Gastrocnemius medialis (tissue), 4 donors: ENCODE results near the gene SLC6A18. TPM values are rescaled to one million over a fixed set of nuclear protein-coding genes. Genes with fewer than 3 reads are reported as not detected.

Experiments
- ATAC-seq, 2 donors: fragments of 150-250 bp; one replicate each; pipeline ENCODE4 v1.9.1; 2016
- DNase-seq, 2 donors: peaks; one replicate each; pipeline ENCODE4 v3.0.0-alpha.2; 2019
- H3K27ac ChIP-seq, 4 donors: fragments of 200-600 bp; sonication (generic); 1 replicate in 1 of 4; 2 replicates in 3 of 4; pipeline ENCODE4 v1.5.1; 2016 to 2018; ENCODE audit warnings: mild to moderate bottlenecking in 2 of 4, moderate library complexity in 1 of 4
- H3K27me3 ChIP-seq, 3 donors: fragments of 200-600 bp; sonication (generic) in 2 of 3; 1 replicate in 1 of 3; 2 replicates in 2 of 3; pipeline versions ENCODE4 v1.5.1 to v1.6.0; 2016 to 2019; ENCODE audit warnings: mild to moderate bottlenecking in 1 of 3, moderate library complexity in 1 of 3
- H3K36me3 ChIP-seq, 2 donors: fragments of 200-600 bp; sonication (generic) in 1 of 2; one replicate each; pipeline ENCODE4 v1.5.1; 2017 to 2018
- H3K4me1 ChIP-seq, 2 donors: fragments of 200-600 bp; sonication (generic) in 1 of 2; one replicate each; pipeline ENCODE4 v1.5.1; 2016 to 2017; ENCODE audit warnings: mild to moderate bottlenecking in 2 of 2
- H3K4me3 ChIP-seq, 4 donors: fragments of 200-600 bp; sonication (generic) in 3 of 4; 1 replicate in 1 of 4; 2 replicates in 3 of 4; pipeline ENCODE4 v1.5.1; 2016 to 2019; ENCODE audit warnings: mild to moderate bottlenecking in 2 of 4
- H3K9me3 ChIP-seq, 3 donors: fragments of 200-600 bp; sonication (generic) in 2 of 3; 1 replicate in 1 of 3; 2 replicates in 2 of 3; pipeline ENCODE4 v1.5.1; 2016 to 2019
- CTCF ChIP-seq, 5 experiments: fragments of 450-650 bp in 3 of 5; fragments of 200-600 bp in 2 of 5; sonication (generic) in 2 of 5; IDR thresholded peaks in 4 of 5; conservative IDR thresholded peaks in 1 of 5; 1 replicate in 4 of 5; 2 replicates in 1 of 5; pipeline ENCODE4 v1.5.1; 2016 to 2019; ENCODE audit warnings: antibody characterized with exemption in 5 of 5, mild to moderate bottlenecking in 3 of 5, moderate library complexity in 3 of 5
- POLR2A ChIP-seq, 2 donors: fragments of 450-650 bp; IDR thresholded peaks; one replicate each; pipeline ENCODE4 v1.6.1; 2017; ENCODE audit warnings: antibody characterized with exemption in 2 of 2, mild to moderate bottlenecking in 2 of 2, moderate library complexity in 2 of 2
- in situ Hi-C, 4 donors: fragments of 200-750 bp; cut with MboI; loops; one replicate each; pipeline versions ENCODE4 v1.15.0 to v1.8.0; 2017; ENCODE audit warnings: low sequenced_read_pairs in 4 of 4
- intact Hi-C: fragments of 100-400 bp; cut with DNase I; formaldehyde crosslinking; loops from one replicate; pipeline ENCODE4 v1.15.1; 2023; ENCODE audit warnings: low total_unique reads
- total RNA-seq, 4 donors: library from RNA; depleted of rRNA; stranded (reverse); fragments of >200 nt; gene quantifications; one replicate each; pipeline versions ENCODE4 v1.1.0 to v1.2.3, GENCODE V29; 2016

SLC6A18 gene
- total RNA-seq, 4 donors from 2014 or later: not detected

GRCh38 chr5:1294206-1294834 lies 69.1 kb downstream of the SLC6A18 start:
- Histone ChIP-seq H3K27me3 (peaks cover 9 to 38% (median 22%) of the 10 kb centered on the region in 3 donors), H3K36me3 (no peaks in the 10 kb centered on the region), H3K9me3 (no peaks in the 10 kb centered on the region), H3K27ac (no peak overlapping the region), H3K4me1 (no peaks in the 10 kb centered on the region), H3K4me3 (no peak overlapping the region)
- ATAC-seq: no peak
- no peak for TF ChIP-seq CTCF (IDR thresholded peaks at IDR 0.05 in 4 of 5, conservative IDR thresholded peaks at IDR 0.05 in 1 of 5)
- no peak for TF ChIP-seq POLR2A (IDR thresholded peaks at IDR 0.05)
- in situ Hi-C loops: no loop called here
- intact Hi-C loops: no loop called here
- DNase-seq: no peak

GRCh38 chr5:1294835-1295649 lies 69.9 kb downstream of the SLC6A18 start, which contains the start of gene TERT:
Gene TERT (minus strand): TSS chr5:1295068. CDS start chr5:1294989, 79 bp downstream.
- TF ChIP-seq CTCF (IDR thresholded peaks at IDR 0.05 in 4 of 5, conservative IDR thresholded peaks at IDR 0.05 in 1 of 5) (no peak), POLR2A (IDR thresholded peaks at IDR 0.05) (no peak)
- ATAC-seq: no peak
- in situ Hi-C loops: no loop called here

DNA sequence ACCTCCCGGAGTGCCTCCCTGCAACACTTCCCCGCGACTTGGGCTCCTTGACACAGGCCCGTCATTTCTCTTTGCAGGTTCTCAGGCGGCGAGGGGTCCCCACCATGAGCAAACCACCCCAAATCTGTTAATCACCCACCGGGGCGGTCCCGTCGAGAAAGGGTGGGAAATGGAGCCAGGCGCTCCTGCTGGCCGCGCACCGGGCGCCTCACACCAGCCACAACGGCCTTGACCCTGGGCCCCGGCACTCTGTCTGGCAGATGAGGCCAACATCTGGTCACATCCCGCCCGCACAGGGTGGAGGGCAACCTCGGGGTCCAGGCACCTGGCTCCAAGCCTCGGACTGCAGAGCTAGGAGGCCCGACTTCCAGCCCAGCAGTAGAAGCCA lies 70.5 kb downstream of the SLC6A18 start:
- DNase-seq (no peak), ATAC-seq (no peak)
- H3K4me3 ChIP-seq: no peak overlapping the region
- TF ChIP-seq POLR2A (IDR thresholded peaks at IDR 0.05): no peak
- no peak for TF ChIP-seq CTCF (IDR thresholded peaks at IDR 0.05 in 4 of 5, conservative IDR thresholded peaks at IDR 0.05 in 1 of 5)
- intact Hi-C loops: no loop called here
- no peaks in the 10 kb centered on the region for H3K4me1 ChIP-seq
- no peaks in the 10 kb centered on the region for H3K36me3 ChIP-seq
- in situ Hi-C loops: no loop called here
- peaks cover 9 to 38% (median 22%) of the 10 kb centered on the region in 3 donors for H3K27me3 ChIP-seq
- H3K9me3 ChIP-seq: no peaks in the 10 kb centered on the region
- H3K27ac ChIP-seq: no peak overlapping the region

More at GRCh38 chr5:1294835-1295649, 69.9 kb downstream of the SLC6A18 start, which contains the start of gene TERT:
- Histone ChIP-seq H3K4me1 (no peaks in the 10 kb centered on the region), H3K27me3 (peaks cover 9 to 38% (median 22%) of the 10 kb centered on the region in 3 donors), H3K36me3 (no peaks in the 10 kb centered on the region), H3K27ac (no peak within 1 kb of the TSS), H3K9me3 (no peaks in the 10 kb centered on the region), H3K4me3 (no peak within 1 kb of the TSS)
- intact Hi-C loops: no loop called here
- DNase-seq: no peak

Other genes starting within 250 kb of the SLC6A18 start
- not detected for gene NKD2, start 216.6 kb upstream of the SLC6A18 start, total RNA-seq
- gene SLC12A7, start 113.3 kb upstream of the SLC6A18 start, total RNA-seq: 1 to 10 TPM; 1.6 to 5.3 (median 3.5) TPM
- under 1 TPM in 1 of 4 donors, not detected in 3; 0.05 TPM for gene SLC6A19, start 23.8 kb upstream of the SLC6A18 start, total RNA-seq
- not detected for gene TERT, start 69.7 kb downstream of the SLC6A18 start, total RNA-seq
- 10 to 100 TPM; 29.4 to 41.0 (median 36.8) TPM for gene CLPTM1L, start 119.7 kb downstream of the SLC6A18 start, total RNA-seq
- not detected for gene SLC6A3, start 220.1 kb downstream of the SLC6A18 start, total RNA-seq